ENCODE data around the gene SULT1A2.
"Not testable (repeated sequence)": the region's sequence is repeated elsewhere in the genome, so short reads cannot be mapped to it uniquely, and the experiment has no call there.

The SULT1A2 gene

DNA sequence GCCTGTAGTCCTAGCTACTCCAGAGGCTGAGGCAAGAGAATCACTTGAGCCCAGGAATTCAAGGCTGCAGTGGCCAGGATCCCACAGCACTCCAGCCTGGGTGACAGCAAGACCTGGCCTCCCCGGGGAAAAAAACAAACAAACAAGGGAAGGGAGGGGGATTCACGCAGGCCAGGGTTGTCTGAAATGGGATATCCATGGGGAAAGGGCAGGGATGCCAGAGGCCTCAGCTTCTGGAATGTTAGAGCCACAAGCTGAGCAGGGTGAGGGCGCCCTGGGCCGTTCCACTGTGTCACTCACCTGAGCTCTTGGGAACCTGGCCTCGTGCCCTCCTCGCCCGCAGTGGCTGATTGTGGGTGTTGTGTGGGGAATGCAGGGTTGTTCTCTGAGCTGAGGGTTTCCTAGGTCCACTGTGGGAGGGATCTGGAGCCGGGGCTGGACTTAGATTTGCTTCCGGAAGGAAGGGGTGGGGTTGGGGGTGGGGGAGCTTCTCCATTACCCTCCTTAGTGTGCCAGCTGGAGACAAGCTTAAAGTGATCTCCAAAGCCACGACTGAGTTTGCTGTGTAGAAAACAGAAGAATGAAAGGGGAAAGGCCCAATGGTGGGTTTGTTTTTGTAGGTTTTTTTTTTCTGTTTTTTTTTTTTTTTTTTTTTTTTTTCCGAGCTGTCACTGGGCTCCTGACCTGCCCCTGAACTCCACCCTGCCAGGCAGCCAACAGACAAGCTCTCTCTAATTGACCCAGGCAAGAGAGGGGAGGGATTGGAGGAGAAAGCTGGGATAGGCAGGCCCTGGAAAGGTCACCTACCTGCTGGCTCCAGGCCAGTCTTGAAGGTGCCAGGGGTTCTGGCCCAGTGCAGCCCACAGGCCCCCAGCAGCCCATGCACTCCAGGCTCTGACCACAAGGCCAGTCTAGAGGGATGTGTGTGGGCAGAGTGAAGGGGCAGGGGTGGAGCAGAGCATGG, 13.1 kb upstream of the SULT1A2 start, which contains the start of gene SULT1A1:
Gene SULT1A1 (minus strand): TSS at position 414 of the 964 bp plus-strand sequence. CDS start 1,189 bp downstream, outside the sequence.
- TF ChIP-seq, protein P1, sequence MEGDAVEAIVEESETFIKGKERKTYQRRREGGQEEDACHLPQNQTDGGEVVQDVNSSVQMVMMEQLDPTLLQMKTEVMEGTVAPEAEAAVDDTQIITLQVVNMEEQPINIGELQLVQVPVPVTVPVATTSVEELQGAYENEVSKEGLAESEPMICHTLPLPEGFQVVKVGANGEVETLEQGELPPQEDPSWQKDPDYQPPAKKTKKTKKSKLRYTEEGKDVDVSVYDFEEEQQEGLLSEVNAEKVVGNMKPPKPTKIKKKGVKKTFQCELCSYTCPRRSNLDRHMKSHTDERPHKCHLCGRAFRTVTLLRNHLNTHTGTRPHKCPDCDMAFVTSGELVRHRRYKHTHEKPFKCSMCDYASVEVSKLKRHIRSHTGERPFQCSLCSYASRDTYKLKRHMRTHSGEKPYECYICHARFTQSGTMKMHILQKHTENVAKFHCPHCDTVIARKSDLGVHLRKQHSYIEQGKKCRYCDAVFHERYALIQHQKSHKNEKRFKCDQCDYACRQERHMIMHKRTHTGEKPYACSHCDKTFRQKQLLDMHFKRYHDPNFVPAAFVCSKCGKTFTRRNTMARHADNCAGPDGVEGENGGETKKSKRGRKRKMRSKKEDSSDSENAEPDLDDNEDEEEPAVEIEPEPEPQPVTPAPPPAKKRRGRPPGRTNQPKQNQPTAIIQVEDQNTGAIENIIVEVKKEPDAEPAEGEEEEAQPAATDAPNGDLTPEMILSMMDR (IDR thresholded peaks at IDR 0.05; ENCODE audit: low read depth, low read length, missing control alignments) = no peak
- DNase-seq (ENCODE audit: extremely low read depth, low read depth) = no peak
- no peak within 1 kb of the TSS for H3K4me3 ChIP-seq (replicated peaks; ENCODE audit: low read depth, low read length)

DNA sequence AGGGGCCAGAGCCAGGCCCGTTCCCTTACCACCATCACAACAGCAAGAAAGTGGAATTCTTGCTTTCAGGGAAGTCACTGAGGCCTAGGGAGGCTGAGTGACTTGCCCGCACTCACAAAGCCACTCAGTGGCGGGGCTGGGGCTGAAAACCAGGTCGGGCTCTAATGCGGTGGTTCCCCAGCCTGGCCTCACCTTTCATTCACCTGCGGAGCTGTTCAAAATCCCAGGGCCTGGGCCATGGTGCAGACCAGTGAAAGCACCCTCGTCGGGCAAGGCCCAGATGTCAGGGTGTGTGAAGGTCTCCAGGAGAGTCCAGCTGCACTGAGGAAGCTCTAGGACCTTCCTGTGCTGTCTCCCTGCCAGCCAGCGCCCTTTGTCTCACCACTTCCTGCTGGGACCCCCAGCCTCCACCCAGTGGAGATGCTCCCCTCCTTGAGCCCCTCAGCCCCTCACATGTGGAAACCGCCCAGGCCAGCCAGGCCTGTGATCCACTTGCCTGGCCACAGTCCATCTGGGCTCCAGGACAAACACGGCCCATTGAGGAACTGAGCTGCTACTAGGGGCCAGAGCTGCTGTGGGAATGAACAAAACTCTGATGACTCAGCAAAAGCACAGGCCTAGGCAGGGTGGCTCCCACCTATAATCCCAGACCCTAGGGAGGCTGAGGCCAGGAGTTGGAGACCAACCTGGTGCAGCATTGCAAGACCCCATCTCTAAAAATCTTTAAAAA, 12.2 kb upstream of the SULT1A2 start:
- not testable (repeated sequence) for DNase-seq (ENCODE audit: extremely low read depth, low read depth); H3K4me3 ChIP-seq (replicated peaks; ENCODE audit: low read depth, low read length)

DNA sequence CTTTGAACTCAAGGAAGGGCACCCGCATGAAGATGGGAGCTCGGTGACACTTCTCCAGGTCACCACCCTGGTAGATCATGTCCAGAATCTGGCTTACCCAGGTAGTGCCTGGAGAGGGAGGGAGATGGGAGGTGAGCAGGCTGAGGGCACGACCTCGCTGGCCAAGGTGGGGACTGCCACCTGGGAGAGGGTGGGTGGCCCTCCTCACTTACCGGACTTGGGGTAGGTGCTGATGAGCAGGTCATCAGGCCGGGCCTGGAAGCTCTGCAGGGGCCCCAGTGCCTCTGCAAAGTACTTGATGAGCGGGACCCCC, 11.6 kb upstream of the SULT1A2 start:
- not testable (repeated sequence) for H3K4me3 ChIP-seq (replicated peaks; ENCODE audit: low read depth, low read length); DNase-seq (ENCODE audit: extremely low read depth, low read depth)

DNA sequence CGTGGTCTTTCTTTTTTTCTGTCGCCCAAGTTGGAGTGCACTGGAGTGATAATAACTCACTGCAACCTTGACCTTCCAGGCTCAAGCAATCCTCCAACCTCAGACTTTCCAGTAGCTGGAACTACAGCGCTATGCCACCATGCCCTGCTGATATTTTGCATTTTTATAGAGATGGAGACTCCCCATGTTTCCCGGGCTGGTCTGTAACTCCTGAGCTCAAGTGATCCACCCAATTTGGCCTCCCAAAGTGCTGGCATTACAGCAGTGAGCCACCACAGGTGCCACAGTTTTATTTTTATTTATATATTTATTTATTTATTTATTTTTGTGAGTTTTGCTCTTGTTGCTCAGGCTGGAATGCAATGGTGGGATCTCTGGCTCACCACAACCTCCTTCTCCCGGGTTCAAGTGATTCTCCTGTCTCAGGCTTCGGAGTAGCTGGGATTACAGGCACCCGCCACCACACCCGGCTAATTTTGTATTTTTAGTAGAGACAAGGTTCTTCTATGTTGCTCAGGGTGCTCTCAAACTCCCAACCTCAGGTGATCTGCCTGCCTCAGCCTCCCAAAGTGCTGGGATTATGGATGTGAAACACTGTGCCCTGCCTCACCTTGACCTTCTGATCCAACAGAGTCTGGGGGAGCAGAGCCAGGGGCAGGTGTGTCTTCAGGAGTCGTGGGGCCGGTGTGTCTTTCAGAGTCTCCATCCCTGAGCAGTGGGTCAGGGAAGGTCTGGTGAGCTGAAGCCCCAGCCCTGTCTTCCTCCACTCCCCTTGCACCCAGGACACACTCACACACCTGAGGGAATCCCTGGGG, 11.0 kb upstream of the SULT1A2 start:
- DNase-seq (ENCODE audit: extremely low read depth, low read depth); H3K4me3 ChIP-seq (replicated peaks; ENCODE audit: low read depth, low read length): not testable (repeated sequence)

DNA sequence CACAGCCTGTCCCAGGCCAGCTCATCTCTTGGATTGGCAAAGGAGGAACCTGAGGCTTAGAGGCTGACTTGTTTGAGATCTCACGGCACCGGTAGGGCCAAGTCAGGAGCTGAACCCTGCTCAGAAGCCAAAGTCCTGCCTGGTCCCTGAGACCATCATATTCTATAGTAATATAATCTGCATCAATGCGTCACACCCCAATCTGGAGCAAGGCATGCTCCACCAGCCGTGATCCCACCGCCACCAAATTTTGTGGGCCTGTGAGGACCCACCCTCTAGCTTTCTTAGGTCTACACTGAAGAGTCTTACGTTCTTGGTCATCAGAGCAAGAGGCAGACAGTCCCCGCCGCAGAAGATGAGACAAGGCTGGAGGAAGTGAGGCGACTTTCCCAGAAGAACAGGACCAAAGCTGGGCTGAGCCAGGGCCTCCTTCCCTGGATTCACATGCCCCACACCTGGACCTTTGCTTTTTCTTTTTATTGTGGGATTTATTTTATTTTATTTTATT, 10.3 kb upstream of the SULT1A2 start:
- H3K4me3 ChIP-seq (replicated peaks; ENCODE audit: low read depth, low read length) = no peak overlapping the region
- TF ChIP-seq, protein P1 (IDR thresholded peaks at IDR 0.05; ENCODE audit: low read depth, low read length, missing control alignments) = no peak
- no peak for DNase-seq (ENCODE audit: extremely low read depth, low read depth)

DNA sequence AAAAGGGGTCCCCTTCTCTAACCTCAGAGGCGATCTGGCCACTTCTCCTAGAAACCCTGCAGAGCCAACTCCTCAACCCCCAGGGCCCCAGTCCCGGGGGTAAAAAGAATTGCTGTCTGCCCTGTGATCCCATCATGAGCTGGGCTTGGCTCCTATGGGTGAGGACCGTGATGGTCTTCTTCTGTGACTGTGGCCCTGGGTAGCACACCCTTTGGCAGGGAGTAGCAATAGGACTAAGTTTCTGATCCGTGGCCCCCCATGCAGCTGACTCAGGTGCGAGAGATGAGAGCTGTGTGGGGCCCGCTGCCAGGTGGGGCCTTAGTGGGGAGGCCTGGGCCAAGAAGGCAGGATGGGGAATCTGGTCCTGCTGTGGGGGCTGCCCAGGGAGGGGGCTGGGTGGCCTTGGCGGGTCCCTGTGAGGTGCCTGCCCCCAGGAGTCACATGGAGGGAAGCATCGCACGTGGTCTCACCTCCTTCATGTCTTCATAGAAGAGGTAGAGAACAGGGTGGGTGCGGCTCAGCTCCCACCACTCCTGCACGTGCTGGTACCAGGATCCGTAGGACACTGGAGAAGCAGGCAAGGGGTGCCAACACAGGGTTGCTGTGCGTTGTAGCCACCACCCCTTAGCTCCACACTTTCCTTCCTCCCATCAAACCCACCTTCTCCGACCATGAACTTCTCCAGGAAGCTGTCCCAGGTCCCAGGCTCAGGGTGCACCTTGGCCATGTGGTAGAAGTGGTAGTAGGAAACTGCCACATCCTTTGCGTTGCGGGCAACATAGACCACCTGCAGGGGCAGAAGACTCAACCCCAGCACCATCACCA, 9.7 kb upstream of the SULT1A2 start:
- DNase-seq (ENCODE audit: extremely low read depth, low read depth) = no peak
- TF ChIP-seq, protein P1 (IDR thresholded peaks at IDR 0.05; ENCODE audit: low read depth, low read length, missing control alignments) = no peak
- H3K4me3 ChIP-seq (replicated peaks; ENCODE audit: low read depth, low read length) = no peak overlapping the region

DNA sequence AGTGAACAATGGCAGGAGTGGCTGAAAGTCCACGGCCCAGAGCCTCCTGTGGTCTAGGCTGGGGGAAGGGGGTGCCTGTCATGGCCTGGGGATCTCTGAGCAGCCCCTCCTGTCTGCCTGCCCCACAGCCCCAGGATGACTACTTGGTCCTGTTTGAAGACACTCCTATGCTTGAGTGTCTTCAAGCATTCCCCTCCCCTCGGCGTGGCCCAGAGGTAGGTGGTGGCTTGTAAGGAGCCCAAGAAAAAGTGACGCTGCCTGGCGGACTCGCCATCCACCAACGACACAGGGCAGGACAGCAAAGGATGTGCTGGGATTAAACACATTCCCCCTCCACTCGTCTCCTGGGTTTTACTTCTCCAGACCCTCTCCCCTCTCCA, 7.3 kb upstream of the SULT1A2 start:
- DNase-seq (ENCODE audit: extremely low read depth, low read depth) = no peak
- TF ChIP-seq, protein P1 (IDR thresholded peaks at IDR 0.05; ENCODE audit: low read depth, low read length, missing control alignments) = no peak
- no peak overlapping the region for H3K4me3 ChIP-seq (replicated peaks; ENCODE audit: low read depth, low read length)
